Smooth muscle cell (in vitro differentiated cells): ENCODE measurements around the gene ORC3. TPM values are rescaled to one million over a fixed set of nuclear protein-coding genes. Genes with fewer than 3 reads are reported as not detected.
A peak's percentile ranks its signal among the peaks of the same experiment; 100 is the strongest.

Experiments
- DNase-seq: peaks from one replicate; lab custom pipeline; 2025; ENCODE audit not compliant: unreplicated experiment; lab: John Stamatoyannopoulos, UW
- H2AFZ ChIP-seq: fragments of 200-600 bp; sonication (generic); 2 replicates; pipeline ENCODE4 v1.6.0; 2016; ENCODE audit warnings: antibody characterized with exemption, low read depth, mild to moderate bottlenecking
- H3F3A ChIP-seq: fragments of 200-600 bp; sonication (generic); 2 replicates; pipeline ENCODE4 v1.6.0; 2017; ENCODE audit warnings: antibody characterized with exemption, low read depth
- H3K27ac ChIP-seq: fragments of 200-600 bp; sonication (generic); 2 replicates; pipeline ENCODE4 v1.5.1; 2016; ENCODE audit warnings: low read depth, mild to moderate bottlenecking
- H3K27me3 ChIP-seq: fragments of 200-600 bp; sonication (generic); 2 replicates; pipeline ENCODE4 v1.6.1; 2016; ENCODE audit warnings: low read depth, mild to moderate bottlenecking
- H3K36me3 ChIP-seq: fragments of 200-600 bp; sonication (generic); 2 replicates; pipeline ENCODE4 v1.5.1; 2016; ENCODE audit warnings: low read depth
- H3K4me1 ChIP-seq: fragments of 200-600 bp; sonication (generic); 2 replicates; pipeline ENCODE4 v1.5.1; 2016; ENCODE audit warnings: low read depth
- H3K4me2 ChIP-seq: fragments of 200-600 bp; sonication (generic); 2 replicates; pipeline ENCODE4 v1.6.0; 2016; ENCODE audit warnings: mild to moderate bottlenecking
- H3K4me3 ChIP-seq: fragments of 200-600 bp; sonication (generic); 2 replicates; pipeline ENCODE4 v1.5.1; 2016; ENCODE audit warnings: mild to moderate bottlenecking
- H3K79me2 ChIP-seq: fragments of 200-600 bp; sonication (generic); 2 replicates; pipeline ENCODE4 v1.6.0; 2016; ENCODE audit warnings: low read depth, mild to moderate bottlenecking
- H3K9ac ChIP-seq: fragments of 200-600 bp; sonication (generic); 2 replicates; pipeline ENCODE4 v1.6.0; 2016; ENCODE audit warnings: low read depth
- H3K9me3 ChIP-seq: fragments of 200-600 bp; sonication (generic); replicated peaks from 2 replicates; pipeline ENCODE4 v1.5.1; 2016; ENCODE audit warnings: low read depth
- H4K20me1 ChIP-seq: fragments of 200-600 bp; sonication (generic); 2 replicates; pipeline ENCODE4 v1.6.0; 2016; ENCODE audit warnings: low read depth
- CTCF ChIP-seq: fragments of 200-600 bp; sonication (generic); IDR thresholded peaks from 2 replicates; pipeline ENCODE4 v1.5.1; 2017; ENCODE audit warnings: borderline replicate concordance, mild to moderate bottlenecking, antibody characterized with exemption; ENCODE audit not compliant: insufficient read depth, poor library complexity, severe bottlenecking
- WGBS: methylation state at CpG from one replicate; pipeline ENCODE4 v1.1.7; 2016; ENCODE audit warnings: low lambda C conversion rate; 5-methylcytosine and 5-hydroxymethylcytosine counted together
- polyA plus RNA-seq: library from polyadenylated mRNA; unstranded; fragments of >200 nt; fragmentation: Nextera tagmentation; extraction: Ambion mirVana; gene quantifications from 2 replicates; pipeline ENCODE4 v1.2.1, GENCODE V29; 2016
- total RNA-seq: library from RNA; depleted of rRNA; stranded (reverse); fragments of >200 nt; gene quantifications from 2 replicates; pipeline ENCODE4 v1.2.3, GENCODE V29; 2014

ORC3 gene
- total and polyA plus RNA-seq, 2 experiments from 2014 or later = 23.4 to 37.1 TPM

- H3K4me3 ChIP-seq = no peak overlapping the region
- no peak overlapping the region for H3K4me2 ChIP-seq
- WGBS = 97% methylated on average over 4 of the region's 4 CpGs
- H3K4me1 ChIP-seq = no peaks in the 10 kb centered on the region
- peak overlapping the region; percentile 10 for H3K27ac ChIP-seq
- DNase-seq = no peak
- H3K79me2 ChIP-seq = peaks cover 89% of the 10 kb centered on the region
- peaks cover under 1% of the 10 kb centered on the region for H3K36me3 ChIP-seq
- H2AFZ ChIP-seq = no peak overlapping the region
- H3K27me3 ChIP-seq = no peaks in the 10 kb centered on the region
- H4K20me1 ChIP-seq = peaks cover 94% of the 10 kb centered on the region
- no peak for TF ChIP-seq CTCF
- peaks cover 1% of the 10 kb centered on the region for H3F3A ChIP-seq
- no peaks in the 10 kb centered on the region for H3K9me3 ChIP-seq
- H3K9ac ChIP-seq = no peak overlapping the region
These were observed 17.9 kb upstream of the ORC3 start for GRCh38 chr6:87572021-87572420.

- peaks cover 97% of the 10 kb centered on the region for H4K20me1 ChIP-seq
- H3F3A ChIP-seq = peaks cover 3% of the 10 kb centered on the region
- H3K4me3 ChIP-seq = no peak overlapping the region
- H3K36me3 ChIP-seq = peaks cover 8% of the 10 kb centered on the region
- H3K27me3 ChIP-seq = no peaks in the 10 kb centered on the region
- H3K9ac ChIP-seq = no peak overlapping the region
- peaks cover 93% of the 10 kb centered on the region for H3K79me2 ChIP-seq
- no peaks in the 10 kb centered on the region for H3K4me1 ChIP-seq
- H3K27ac ChIP-seq = no peak overlapping the region
- TF ChIP-seq CTCF = no peak
- no peaks in the 10 kb centered on the region for H3K9me3 ChIP-seq
- DNase-seq = no peak
- no peak overlapping the region for H3K4me2 ChIP-seq
- no peak overlapping the region for H2AFZ ChIP-seq
- WGBS = 97% methylated on average over 3 of the region's 3 CpGs
These were observed 17.1 kb upstream of the ORC3 start for GRCh38 chr6:87572883-87573282.

- H3K27ac ChIP-seq = no peak overlapping the region
- WGBS = 99% methylated on average over 5 of the region's 5 CpGs
These were observed 16.5 kb upstream of the ORC3 start for GRCh38 chr6:87573307-87574024.

More at GRCh38 chr6:87573307-87574024, 16.5 kb upstream of the ORC3 start:
- H2AFZ ChIP-seq = no peak overlapping the region
- H3F3A ChIP-seq = peaks cover 3% of the 10 kb centered on the region
- no peaks in the 10 kb centered on the region for H3K9me3 ChIP-seq
- peaks cover 95% of the 10 kb centered on the region for H3K79me2 ChIP-seq
- DNase-seq = no peak
- H3K4me3 ChIP-seq = no peak overlapping the region
- TF ChIP-seq CTCF = no peak
- H3K4me2 ChIP-seq = no peak overlapping the region
- no peaks in the 10 kb centered on the region for H3K27me3 ChIP-seq
- peaks cover 97% of the 10 kb centered on the region for H4K20me1 ChIP-seq
- no peaks in the 10 kb centered on the region for H3K4me1 ChIP-seq
- H3K36me3 ChIP-seq = peaks cover 8% of the 10 kb centered on the region
- H3K9ac ChIP-seq = no peak overlapping the region
